GM12891 (cell line): ENCODE measurements around the gene TUBB2A.

Experiments used
- DNase-seq: peaks from one replicate; pipeline ENCODE4 v3.0.0; 2011; ENCODE audit warnings: low spot score; ENCODE audit not compliant: insufficient read length
- FAIRE-seq: peaks from 2 replicates; lab custom pipeline; 2011; peaks lifted over from hg19 to GRCh38; lab: Jason Lieb, UNC
- PAX5 ChIP-seq: IDR thresholded peaks from 2 replicates; pipeline ENCODE4 v1.6.1; 2011; ENCODE audit warnings: low read length, moderate library complexity, mild to moderate bottlenecking; ENCODE audit not compliant: insufficient read depth, severe bottlenecking
- POLR2A ChIP-seq: IDR thresholded peaks from 2 replicates; pipeline ENCODE4 v1.6.1; 2011; ENCODE audit warnings: low read depth, low read length, control low read depth
- POLR2AphosphoS5 ChIP-seq: IDR thresholded peaks from 2 replicates; pipeline ENCODE4 v1.6.1; 2011; ENCODE audit warnings: low read depth, low read length, control low read depth
- POU2F2 ChIP-seq: IDR thresholded peaks from 2 replicates; pipeline ENCODE4 v1.6.1; 2011; ENCODE audit warnings: low read depth, mild to moderate bottlenecking, control low read depth, low read length, moderate library complexity
- SPI1 ChIP-seq: IDR thresholded peaks from 2 replicates; pipeline ENCODE4 v1.6.1; 2011; ENCODE audit warnings: low read depth, low read length, control low read depth
- TAF1 ChIP-seq: IDR thresholded peaks from 2 replicates; pipeline ENCODE4 v1.6.1; 2011; ENCODE audit warnings: low read depth, low read length, control low read depth

TUBB2A gene

GRCh38 chr6:3122823-3123182, 34.5 kb downstream of the TUBB2A start:
- no peak for FAIRE-seq
- no peak for DNase-seq
- TF ChIP-seq SPI1 (no peak), POLR2A (no peak), TAF1 (no peak), PAX5 (no peak), POLR2AphosphoS5 (no peak), POU2F2 (no peak)

- no peak for TF ChIP-seq POU2F2
- no peak for TF ChIP-seq POLR2A
- no peak for TF ChIP-seq PAX5
- TF ChIP-seq POLR2AphosphoS5: no peak
- no peak for TF ChIP-seq TAF1
- TF ChIP-seq SPI1: no peak
- DNase-seq (no peak), FAIRE-seq (no peak)
These were observed 36.6 kb downstream of the TUBB2A start for GRCh38 chr6:3120765-3121089.

- TF ChIP-seq POLR2AphosphoS5 (no peak), SPI1 (no peak)
- no peak for FAIRE-seq
- no peak for DNase-seq
These were observed 38.2 kb downstream of the TUBB2A start for GRCh38 chr6:3119040-3119723.

GRCh38 chr6:3118353-3119039, 38.8 kb downstream of the TUBB2A start, which contains the start of gene BPHL:
BPHL (plus strand) TSS chr6:3118711; CDS start chr6:3118741, 30 bp downstream.
- FAIRE-seq: peak; percentile 97
- TF ChIP-seq POLR2A (peak; percentile 74), TAF1 (0 out of 2 replicates have a peak, but pooled peaks have one; percentile 42), PAX5 (peak; percentile 2), POLR2AphosphoS5 (peak; percentile 66; the same call in 1 of the 2 replicates), POU2F2 (no peak)
- DNase-seq: peak; percentile 97

- TF ChIP-seq POU2F2: no peak
- no peak for TF ChIP-seq POLR2AphosphoS5
- TF ChIP-seq TAF1: no peak
- FAIRE-seq: no peak
These were observed 39.4 kb downstream of the TUBB2A start for GRCh38 chr6:3117912-3118352.

GRCh38 chr6:3114377-3114776, 43.0 kb downstream of the TUBB2A start:
- TF ChIP-seq TAF1 (no peak), POLR2A (no peak)
- no peak for DNase-seq
- no peak for FAIRE-seq

More at GRCh38 chr6:3117912-3118352, 39.4 kb downstream of the TUBB2A start:
- DNase-seq: no peak

- no peak for DNase-seq
- no peak for TF ChIP-seq POLR2A
- no peak for TF ChIP-seq POU2F2
- TF ChIP-seq SPI1: no peak
- no peak for TF ChIP-seq PAX5
- no peak for TF ChIP-seq TAF1
- no peak for TF ChIP-seq POLR2AphosphoS5
- FAIRE-seq: no peak
These were observed 47.6 kb downstream of the TUBB2A start for GRCh38 chr6:3109761-3110160.

GRCh38 chr6:3108746-3109414, 48.5 kb downstream of the TUBB2A start:
- DNase-seq: no peak
- TF ChIP-seq POLR2AphosphoS5: no peak
- no peak for TF ChIP-seq PAX5
- no peak for TF ChIP-seq SPI1
- no peak for TF ChIP-seq POU2F2
- TF ChIP-seq TAF1: no peak
- no peak for TF ChIP-seq POLR2A
- no peak for FAIRE-seq
